Measurements from ENCODE around the gene PDLIM5.

- TF ChIP-seq CTCF (optimal IDR thresholded peaks at IDR 0.05 in 1 of 3, IDR thresholded peaks at IDR 0.05 in 1 of 3, conservative IDR thresholded peaks at IDR 0.05 in 1 of 3; ENCODE audit: extremely low read depth in 1 of 3, insufficient read depth in 2 of 3, low read length in 3 of 3) (no peak), EZH2 (IDR thresholded peaks at IDR 0.05; ENCODE audit: low read length) (no peak)
These were observed 123.9 kb downstream of the PDLIM5 start for GRCh38 chr4:94575652-94576051.
